SK-N-MC (cell line): ENCODE data around the gene TSPYL1.
"Not testable (repeated sequence)": the region's sequence is repeated elsewhere in the genome, so short reads cannot be mapped to it uniquely, and the experiment has no call there.

Experiments used
- DNase-seq: peaks from one replicate; pipeline ENCODE4 v3.0.0-alpha.2; 2011; ENCODE audit warnings: low read depth, low spot score
- H3K27ac ChIP-seq: fragments of 200-600 bp; sonication (generic); 2 replicates; pipeline ENCODE4 v1.5.1; 2016; ENCODE audit warnings: mixed run types
- H3K36me3 ChIP-seq: fragments of 200-600 bp; sonication (generic); 2 replicates; pipeline ENCODE4 v1.6.1; 2017; ENCODE audit warnings: antibody characterized with exemption, low read length, mixed read lengths; ENCODE audit not compliant: insufficient read depth
- H3K4me3 ChIP-seq: fragments of 200-600 bp; sonication (generic); 2 replicates; pipeline ENCODE4 v1.5.1; 2016
- H3K9ac ChIP-seq: fragments of 200-600 bp; sonication (generic); 2 replicates; pipeline ENCODE4 v1.8.0; 2017; ENCODE audit warnings: mixed run types, mixed read lengths; ENCODE audit not compliant: insufficient read length
- H3K9me3 ChIP-seq: fragments of 200-600 bp; sonication (generic); 2 replicates; pipeline ENCODE4 v1.6.1; 2017; ENCODE audit warnings: low read depth, mild to moderate bottlenecking, antibody characterized with exemption, low read length, moderate library complexity, mixed read lengths
- EZH2 ChIP-seq: fragments of 200-600 bp; sonication (generic); IDR thresholded peaks from one replicate; pipeline ENCODE4 v1.6.1; 2017; ENCODE audit warnings: antibody characterized with exemption
- FOXP2 ChIP-seq: optimal IDR thresholded peaks from 2 replicates; pipeline ENCODE3; 2011; ENCODE audit warnings: mild to moderate bottlenecking, moderate library complexity; ENCODE audit not compliant: insufficient read depth; ENCODE audit errors: extremely low read length, control extremely low read depth
- POLR2AphosphoS5 ChIP-seq: IDR thresholded peaks from 2 replicates; pipeline ENCODE4 v1.6.1; 2012; ENCODE audit warnings: mild to moderate bottlenecking, low read depth, low read length, borderline replicate concordance

The TSPYL1 gene

DNA sequence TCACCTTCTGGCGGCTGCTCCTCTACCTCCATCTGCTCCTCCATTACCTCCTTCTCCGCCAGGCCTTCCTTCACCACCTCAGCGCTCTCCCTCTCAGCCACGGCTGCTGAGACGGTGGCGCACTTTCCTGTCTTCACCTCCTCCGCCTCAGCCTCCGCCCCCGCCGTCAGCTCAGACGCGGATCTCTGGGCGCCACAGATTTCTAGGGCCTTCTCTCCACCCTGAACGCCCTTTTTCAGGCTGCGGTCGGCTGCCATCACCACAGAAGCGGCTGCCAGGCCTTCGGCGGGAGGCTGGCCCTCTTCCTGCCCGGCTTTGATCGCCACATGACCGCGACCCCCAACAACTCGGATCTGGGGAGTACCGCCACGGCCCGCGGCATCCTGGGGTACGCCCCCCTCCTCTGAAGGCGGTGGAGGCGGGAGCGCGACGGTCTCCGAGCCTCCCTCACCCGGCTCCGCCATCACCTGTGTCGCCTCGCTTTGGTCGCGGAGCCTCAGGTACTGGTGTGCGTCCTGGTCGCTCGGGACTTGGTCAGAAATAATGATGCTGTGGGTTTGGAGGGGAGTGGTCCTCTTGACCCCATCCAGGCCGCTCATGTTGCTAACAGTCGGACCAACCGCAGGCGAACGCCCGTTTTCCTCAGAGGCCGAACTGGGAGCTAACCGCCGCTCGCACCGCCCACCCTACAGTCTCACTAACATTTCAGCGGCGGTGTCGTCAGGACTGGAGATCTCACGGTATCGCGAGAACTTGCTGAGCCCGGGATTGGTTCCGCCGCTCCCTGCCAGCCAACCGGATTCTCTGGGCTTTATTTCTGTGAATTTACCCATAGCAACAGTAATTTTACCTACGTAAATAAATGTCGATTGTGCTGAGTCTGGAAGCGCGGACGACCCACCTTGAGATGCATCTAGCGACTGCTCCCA lies at the start of gene TSPYL1:
TSS of gene TSPYL1 (minus strand) at position 699 of the 929 bp plus-strand sequence. CDS start at position 599, 100 bp downstream.
- peak; percentile 88 for DNase-seq
- peak within 1 kb of the TSS; percentile 98 for H3K4me3 ChIP-seq
- peak within 1 kb of the TSS; percentile 93 for H3K9ac ChIP-seq
- no peak for TF ChIP-seq EZH2
- no peak for TF ChIP-seq FOXP2
- TF ChIP-seq POLR2AphosphoS5, result peak; percentile 95
- H3K27ac ChIP-seq, result 0 out of 2 replicates have a peak within 1 kb of the TSS, but pooled peaks have one; percentile 32
- H3K9me3 ChIP-seq, result no peaks in the 10 kb centered on the region
- peaks cover 7% of the 10 kb centered on the region; the same call in 1 of the 2 replicates for H3K36me3 ChIP-seq

DNA sequence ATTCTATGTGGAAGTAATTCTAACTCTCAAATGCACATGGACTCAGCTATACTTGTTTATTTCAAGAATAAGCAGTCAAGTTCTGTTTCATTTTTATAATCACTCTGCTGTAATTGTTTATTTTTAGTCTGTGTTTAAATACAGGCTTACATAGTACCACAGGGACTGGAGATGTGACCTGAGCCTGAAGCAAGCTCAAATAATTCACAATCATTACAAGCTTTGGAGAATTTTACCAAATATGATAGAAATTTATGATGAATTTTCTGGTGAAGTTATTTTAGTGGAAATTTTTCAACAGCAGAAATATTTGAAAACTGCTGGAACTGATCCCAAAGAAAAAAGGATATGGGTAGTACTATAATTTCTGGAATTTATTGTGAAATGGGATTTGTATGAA lies 49.4 kb upstream of the TSPYL1 start:
- TF ChIP-seq EZH2 (no peak), POLR2AphosphoS5 (no peak), FOXP2 (no peak)

DNA sequence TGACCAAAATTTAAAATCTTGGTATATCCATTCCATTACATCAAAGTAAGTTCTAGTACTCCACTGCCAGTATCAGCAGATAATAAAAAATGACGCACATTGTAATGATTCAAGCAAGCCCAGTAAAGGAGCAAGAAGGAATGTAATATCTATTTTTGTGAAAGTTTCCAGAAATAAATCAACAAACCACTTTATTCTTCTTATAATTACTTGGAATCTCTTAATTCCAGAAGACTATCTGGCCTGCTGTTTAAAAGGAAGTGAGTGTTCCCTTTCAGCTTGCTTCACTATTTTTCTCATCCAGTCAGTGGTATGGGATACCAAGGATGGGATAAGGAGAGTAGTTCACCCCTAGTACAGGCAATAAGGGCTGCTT lies 48.8 kb upstream of the TSPYL1 start:
- no peak overlapping the region for H3K4me3 ChIP-seq
- no peak overlapping the region for H3K9ac ChIP-seq
- no peaks in the 10 kb centered on the region for H3K9me3 ChIP-seq
- no peak overlapping the region for H3K27ac ChIP-seq
- H3K36me3 ChIP-seq, result no peaks in the 10 kb centered on the region
- no peak for TF ChIP-seq POLR2AphosphoS5
- no peak for TF ChIP-seq EZH2
- no peak for TF ChIP-seq FOXP2
- DNase-seq, result no peak

More for the DNA sequence above, 49.4 kb upstream of the TSPYL1 start:
- no peaks in the 10 kb centered on the region for H3K9me3 ChIP-seq
- no peak overlapping the region for H3K4me3 ChIP-seq
- no peak overlapping the region; the same call in 1 of the 2 replicates for H3K27ac ChIP-seq
- DNase-seq, result no peak
- H3K36me3 ChIP-seq, result no peaks in the 10 kb centered on the region
- no peak overlapping the region for H3K9ac ChIP-seq

DNA sequence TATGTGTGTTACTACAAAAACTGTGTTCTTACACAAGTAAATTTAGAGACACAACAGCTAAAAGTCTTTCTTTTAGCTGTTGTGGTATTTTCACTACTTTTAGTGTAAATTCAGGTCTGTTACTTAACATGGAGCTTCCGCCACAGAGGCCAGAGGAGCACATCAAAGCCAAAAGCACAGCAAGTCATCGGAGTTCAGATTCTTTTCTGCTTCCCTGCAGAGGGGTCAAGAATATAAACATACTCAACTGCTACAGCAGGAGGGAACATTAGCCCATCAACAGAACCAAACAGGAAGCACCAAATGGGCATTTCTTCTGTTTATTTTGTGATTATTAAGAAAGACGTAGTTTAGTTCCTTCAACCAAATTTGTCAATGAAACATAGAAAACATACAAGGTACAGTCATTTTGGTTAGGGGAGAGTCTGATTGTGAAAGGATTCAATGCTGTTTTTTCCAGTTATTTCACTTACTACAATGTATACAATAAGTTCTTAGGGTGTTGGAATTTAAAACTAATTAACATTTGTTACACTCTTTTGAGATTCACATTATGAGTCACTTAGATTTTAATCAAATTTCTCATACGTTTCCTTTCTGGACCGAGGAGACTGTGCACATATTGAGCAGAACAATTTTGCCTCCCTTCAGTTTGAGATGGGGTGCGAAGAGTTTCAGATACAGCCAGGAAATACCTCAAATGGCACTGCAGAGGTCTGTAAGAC lies 48.2 kb upstream of the TSPYL1 start:
- Histone ChIP-seq H3K36me3 (no peaks in the 10 kb centered on the region), H3K9ac (no peak overlapping the region), H3K27ac (no peak overlapping the region), H3K4me3 (no peak overlapping the region), H3K9me3 (no peaks in the 10 kb centered on the region)
- TF ChIP-seq FOXP2 (no peak), POLR2AphosphoS5 (no peak), EZH2 (no peak)
- DNase-seq, result no peak

DNA sequence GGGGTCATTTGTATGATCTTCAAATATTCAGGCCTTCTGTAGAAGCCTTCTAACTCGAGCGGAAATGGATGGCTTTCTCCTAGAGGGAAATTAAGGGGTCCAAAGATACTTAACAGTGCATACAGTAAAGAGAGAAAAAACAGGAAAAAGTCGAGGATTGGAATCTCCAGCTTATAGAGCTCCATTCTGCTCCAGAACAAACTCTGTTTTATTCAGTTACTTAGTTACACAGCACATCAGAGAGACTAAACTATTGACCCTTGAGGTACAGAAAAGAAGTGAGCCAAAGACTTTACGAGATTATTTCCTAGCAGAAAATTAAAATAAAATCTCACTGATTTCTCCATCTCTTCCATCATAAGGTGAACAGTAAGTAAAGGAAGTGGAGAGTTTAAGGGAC lies 47.3 kb upstream of the TSPYL1 start:
- TF ChIP-seq POLR2AphosphoS5, result no peak
- no peak for TF ChIP-seq FOXP2
- TF ChIP-seq EZH2, result no peak
- H3K27ac ChIP-seq, result no peak overlapping the region

DNA sequence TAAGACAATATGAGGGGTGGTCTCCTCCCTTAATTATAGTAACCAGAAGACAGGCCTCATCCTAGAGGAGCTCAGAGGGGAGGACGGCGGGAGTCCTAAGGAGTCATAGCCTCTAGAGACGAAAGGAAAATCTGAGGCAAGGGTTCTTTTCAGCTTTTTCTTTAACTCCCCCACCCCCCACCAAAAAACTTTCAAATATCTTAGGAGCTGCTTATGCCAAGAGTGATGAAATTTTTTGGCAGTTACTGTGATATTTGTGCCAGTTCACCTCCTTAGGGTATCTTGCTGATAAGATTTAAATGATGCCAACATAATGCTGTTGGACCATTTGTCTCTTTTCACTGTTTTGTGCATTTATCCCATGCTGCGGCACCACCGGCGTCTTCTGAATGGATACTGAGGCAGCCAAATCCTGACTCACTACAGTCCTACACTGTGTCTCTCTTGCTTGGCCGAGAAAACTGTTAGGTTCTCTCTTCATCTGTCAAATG lies 46.5 kb upstream of the TSPYL1 start:
- H3K36me3 ChIP-seq, result no peaks in the 10 kb centered on the region
- H3K27ac ChIP-seq, result no peak overlapping the region
- no peak overlapping the region for H3K9ac ChIP-seq
- TF ChIP-seq EZH2 (no peak), POLR2AphosphoS5 (no peak), FOXP2 (no peak)
- H3K9me3 ChIP-seq, result no peaks in the 10 kb centered on the region
- no peak overlapping the region for H3K4me3 ChIP-seq
- DNase-seq, result no peak

More for the DNA sequence above, 47.3 kb upstream of the TSPYL1 start:
- no peak overlapping the region for H3K4me3 ChIP-seq
- no peaks in the 10 kb centered on the region for H3K9me3 ChIP-seq
- H3K9ac ChIP-seq, result no peak overlapping the region
- no peak for DNase-seq
- H3K36me3 ChIP-seq, result no peaks in the 10 kb centered on the region

DNA sequence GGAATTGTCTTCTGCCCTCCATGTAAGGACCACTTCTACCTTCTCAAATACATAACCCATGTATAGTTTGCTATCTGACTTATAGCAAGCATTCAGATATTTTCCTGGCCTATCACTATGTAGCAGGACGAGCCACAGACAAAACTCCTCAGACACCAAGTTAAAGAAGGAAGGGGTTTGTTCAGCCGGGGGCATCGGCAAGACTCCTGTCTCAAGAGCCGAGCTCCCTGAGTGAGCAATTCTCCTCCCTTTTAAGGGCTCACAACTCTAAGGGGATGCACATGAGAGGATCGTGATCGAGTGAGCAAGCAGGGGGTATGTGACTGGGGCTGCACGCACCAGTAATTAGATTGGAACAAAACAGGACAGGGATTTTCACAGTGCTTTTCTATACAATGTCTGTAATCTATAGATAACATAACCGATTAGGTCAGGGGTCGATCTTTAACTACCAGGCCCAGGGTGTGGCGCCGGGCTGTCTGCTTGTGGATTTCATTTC lies 46.0 kb upstream of the TSPYL1 start:
- DNase-seq, H3K4me3 ChIP-seq: not testable (repeated sequence)

DNA sequence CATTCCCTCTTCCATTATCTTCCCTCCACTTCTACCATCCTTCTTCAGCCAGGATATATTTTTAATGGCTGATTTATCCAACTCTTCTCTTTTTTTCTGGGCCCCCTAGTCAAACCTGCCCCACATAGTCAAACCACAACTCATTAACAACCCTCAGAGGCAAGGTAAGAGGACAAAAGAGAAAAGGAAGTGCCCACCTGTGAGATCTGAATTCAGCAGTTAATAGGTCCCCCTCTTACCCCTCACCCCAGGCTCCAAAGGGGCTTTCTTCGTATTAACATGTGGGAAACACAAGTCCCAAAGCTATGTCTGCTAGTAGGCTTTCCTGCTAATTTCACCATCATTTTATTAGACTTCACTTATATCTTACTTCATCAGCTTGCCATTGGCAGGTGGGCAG lies 44.1 kb upstream of the TSPYL1 start:
- TF ChIP-seq EZH2, result no peak
- TF ChIP-seq FOXP2, result no peak
- TF ChIP-seq POLR2AphosphoS5, result no peak
- Histone ChIP-seq H3K9me3 (no peaks in the 10 kb centered on the region), H3K9ac (no peak overlapping the region), H3K36me3 (no peaks in the 10 kb centered on the region), H3K27ac (no peak overlapping the region), H3K4me3 (no peak overlapping the region)
- no peak for DNase-seq

More for the DNA sequence above, 46.0 kb upstream of the TSPYL1 start:
- H3K9me3 ChIP-seq, H3K36me3 ChIP-seq, H3K9ac ChIP-seq, H3K27ac ChIP-seq: not testable (repeated sequence)

DNA sequence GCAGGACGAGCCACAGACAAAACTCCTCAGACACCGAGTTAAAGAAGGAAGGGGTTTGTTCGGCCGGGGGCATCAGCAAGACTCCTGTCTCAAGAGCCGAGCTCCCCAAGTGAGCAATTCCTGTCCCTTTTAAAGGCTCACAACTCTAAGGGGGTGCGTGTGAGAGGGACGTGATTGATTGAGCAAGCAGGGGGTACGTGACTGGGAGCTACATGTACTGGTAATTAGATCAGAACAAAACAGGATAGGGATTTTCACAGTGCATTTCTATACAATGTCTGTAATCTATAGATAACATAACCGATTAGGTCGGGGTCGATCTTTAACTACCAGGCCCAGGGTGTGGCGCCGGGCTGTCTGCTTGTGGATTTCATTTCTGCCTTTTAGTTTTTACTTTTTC lies 42.2 kb upstream of the TSPYL1 start:
- not testable (repeated sequence) for H3K9me3 ChIP-seq, H3K9ac ChIP-seq, H3K4me3 ChIP-seq, H3K36me3 ChIP-seq, H3K27ac ChIP-seq, DNase-seq
